ENCODE measurements around the gene CHRNA4.

The CHRNA4 gene

GRCh38 chr20:63333241-63333836, 27.8 kb downstream of the CHRNA4 start:
- no peak for DNase-seq (ENCODE audit: low spot score)

- no peak for DNase-seq (ENCODE audit: low spot score)
These were observed 28.5 kb downstream of the CHRNA4 start for GRCh38 chr20:63332488-63333240.

GRCh38 chr20:63331741-63332400, 29.3 kb downstream of the CHRNA4 start:
- DNase-seq (ENCODE audit: low spot score), result no peak

GRCh38 chr20:63330940-63331339, 30.2 kb downstream of the CHRNA4 start:
- no peak for DNase-seq (ENCODE audit: low spot score)

- DNase-seq (ENCODE audit: low spot score), result no peak
These were observed 30.9 kb downstream of the CHRNA4 start for GRCh38 chr20:63330084-63330760.

- no peak for DNase-seq (ENCODE audit: low spot score)
These were observed 31.6 kb downstream of the CHRNA4 start for GRCh38 chr20:63329331-63330083.

- no peak for DNase-seq (ENCODE audit: low spot score)
These were observed 32.4 kb downstream of the CHRNA4 start for GRCh38 chr20:63328718-63329275.

- DNase-seq (ENCODE audit: low spot score), result no peak
These were observed 33.0 kb downstream of the CHRNA4 start for GRCh38 chr20:63328026-63328700.

GRCh38 chr20:63327231-63327745, 33.9 kb downstream of the CHRNA4 start:
- no peak for DNase-seq (ENCODE audit: low spot score)

GRCh38 chr20:63326314-63327230, 34.6 kb downstream of the CHRNA4 start:
- DNase-seq (ENCODE audit: low spot score), result no peak

GRCh38 chr20:63325554-63326313, 35.4 kb downstream of the CHRNA4 start:
- no peak for DNase-seq (ENCODE audit: low spot score)

- no peak for DNase-seq (ENCODE audit: low spot score)
These were observed 36.1 kb downstream of the CHRNA4 start for GRCh38 chr20:63325021-63325471.

- no peak for DNase-seq (ENCODE audit: low spot score)
These were observed 37.7 kb downstream of the CHRNA4 start for GRCh38 chr20:63323357-63323981.

GRCh38 chr20:63322933-63323273, 38.2 kb downstream of the CHRNA4 start:
- DNase-seq (ENCODE audit: low spot score), result no peak

GRCh38 chr20:63322146-63322932, 38.8 kb downstream of the CHRNA4 start:
- no peak for DNase-seq (ENCODE audit: low spot score)

- DNase-seq (ENCODE audit: low spot score), result peak; percentile 81
These were observed 39.9 kb downstream of the CHRNA4 start for GRCh38 chr20:63321148-63321831.

GRCh38 chr20:63320616-63321147, 40.5 kb downstream of the CHRNA4 start:
- no peak for DNase-seq (ENCODE audit: low spot score)

All from AG20443 (cell line).